H1 (cell line): Measurements from ENCODE around the gene CDC42EP1.

Experiments used
- GABPA ChIP-seq: IDR thresholded peaks from 2 replicates; pipeline ENCODE4 v1.6.1; 2011; ENCODE audit warnings: mild to moderate bottlenecking, low read length, moderate library complexity, borderline replicate concordance; ENCODE audit not compliant: insufficient read depth
- HDAC6 ChIP-seq: IDR thresholded peaks from one replicate; pipeline ENCODE4 v1.7.1; 2012; ENCODE audit warnings: low read depth, mild to moderate bottlenecking, inconsistent platforms, low read length, moderate library complexity
- KDM5A ChIP-seq: fragments of 200-600 bp; IDR thresholded peaks from 2 replicates; pipeline ENCODE4 v1.7.1; 2012; ENCODE audit warnings: mild to moderate bottlenecking, low read length, inconsistent platforms, mixed read lengths
- POLR2A ChIP-seq, 2 experiments: IDR thresholded peaks; 1 replicate in 1 of 2; 2 replicates in 1 of 2; pipeline ENCODE4 v1.6.1; 2011; ENCODE audit warnings: low read depth in 2 of 2, low read length in 2 of 2, mild to moderate bottlenecking in 2 of 2; ENCODE audit errors: control extremely low read depth in 1 of 2
- YY1 ChIP-seq: IDR thresholded peaks from 2 replicates; pipeline ENCODE4 v1.6.1; 2011; ENCODE audit warnings: low read depth, mild to moderate bottlenecking, low read length
- ZNF274 ChIP-seq: IDR thresholded peaks from 2 replicates; pipeline ENCODE4 v1.7.0; 2012; ENCODE audit warnings: low read length, borderline replicate concordance; ENCODE audit errors: extremely low read depth

DNA sequence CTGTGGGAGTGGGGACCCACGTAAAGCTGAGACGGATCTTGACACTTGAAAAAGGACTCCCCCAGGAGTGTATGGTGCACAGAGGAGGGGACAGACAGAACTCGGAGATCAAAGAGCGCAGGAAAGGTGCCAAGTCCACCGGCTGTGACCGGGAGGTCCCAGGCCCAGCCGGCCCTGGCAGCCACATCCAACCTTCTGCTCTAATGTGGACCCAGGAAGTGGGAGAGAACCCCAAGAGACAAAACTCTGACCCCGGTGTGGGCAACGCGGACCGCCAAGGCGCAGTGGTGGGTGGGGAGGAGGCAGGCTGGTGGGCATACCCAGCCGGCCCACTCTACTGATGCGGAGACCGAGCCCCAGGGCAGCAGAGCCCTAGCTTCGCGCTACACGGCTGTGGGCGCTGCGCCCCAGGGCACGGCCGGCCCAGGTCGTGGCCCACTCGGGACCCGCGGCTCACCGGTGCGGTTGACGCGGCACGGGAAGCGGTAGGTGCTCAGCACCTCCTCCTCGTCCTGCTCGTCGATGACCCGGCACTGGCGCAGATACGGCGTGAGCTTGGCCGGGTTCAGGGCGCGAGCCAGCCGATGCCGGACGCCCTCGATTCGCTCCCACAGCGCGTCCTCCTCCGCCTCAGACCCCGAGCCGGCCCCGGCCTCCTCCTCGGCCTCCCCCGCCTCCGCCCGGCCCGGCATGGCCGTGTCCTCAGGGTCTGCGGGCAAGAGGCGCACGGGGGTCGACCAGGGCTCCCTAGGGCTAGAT is 41.6 kb upstream of the CDC42EP1 start:
- no peak for TF ChIP-seq KDM5A
- no peak for TF ChIP-seq HDAC6
- TF ChIP-seq POLR2A (IDR thresholded peaks at IDR 0.05; ENCODE audit: control extremely low read depth in 1 of 2, low read depth in 2 of 2, low read length in 2 of 2): no peak
- no peak for TF ChIP-seq ZNF274
- TF ChIP-seq GABPA: no peak
- no peak for TF ChIP-seq YY1
